Parathyroid adenoma (tissue), 2 donors: ENCODE data around the gene PRKN.

Experiments
- H2AFZ ChIP-seq: fragments of 300-600 bp; sonication (generic); one replicate; pipeline ENCODE4 v1.7.0; 2017; ENCODE audit warnings: antibody characterized with exemption, mild to moderate bottlenecking
- H3K27ac ChIP-seq: fragments of 300-600 bp; sonication (generic); one replicate; pipeline ENCODE4 v1.7.0; 2017
- H3K27me3 ChIP-seq: fragments of 300-600 bp; sonication (generic); one replicate; pipeline ENCODE4 v1.7.0; 2017; ENCODE audit warnings: low read length; ENCODE audit not compliant: control insufficient read depth, insufficient read depth
- H3K36me3 ChIP-seq: fragments of 300-600 bp; sonication (generic); one replicate; pipeline ENCODE4 v1.7.0; 2017; ENCODE audit warnings: low read length; ENCODE audit not compliant: control insufficient read depth, insufficient read depth
- H3K4me1 ChIP-seq: fragments of 300-600 bp; sonication (generic); one replicate; pipeline ENCODE4 v1.7.0; 2017; ENCODE audit warnings: control low read depth
- H3K4me2 ChIP-seq: fragments of 300-600 bp; sonication (generic); one replicate; pipeline ENCODE4 v1.7.0; 2017; ENCODE audit warnings: low read length
- H3K4me3 ChIP-seq: fragments of 300-600 bp; sonication (generic); one replicate; pipeline ENCODE4 v1.7.0; 2017; ENCODE audit warnings: low read depth, low read length
- H3K79me2 ChIP-seq: fragments of 300-600 bp; sonication (generic); one replicate; pipeline ENCODE4 v1.7.0; 2017; ENCODE audit warnings: control low read depth
- H3K9ac ChIP-seq: fragments of 300-600 bp; sonication (generic); one replicate; pipeline ENCODE4 v1.7.0; 2017; ENCODE audit warnings: mild to moderate bottlenecking
- H3K9me3 ChIP-seq: fragments of 300-600 bp; sonication (generic); one replicate; pipeline ENCODE4 v1.7.0; 2017; ENCODE audit warnings: low read length; ENCODE audit not compliant: control insufficient read depth
- CTCF ChIP-seq: fragments of 300-600 bp; sonication (generic); IDR thresholded peaks from one replicate; pipeline ENCODE4 v1.7.0; 2017; ENCODE audit warnings: antibody characterized with exemption, mild to moderate bottlenecking
- donor health status: primary hyperparathyroidism.

PRKN gene

GRCh38 chr6:161547617-161548016 is 1179.9 kb downstream of the PRKN start:
- H3K27me3 ChIP-seq = no peaks in the 10 kb centered on the region
- no peaks in the 10 kb centered on the region for H3K4me1 ChIP-seq
- no peaks in the 10 kb centered on the region for H3K79me2 ChIP-seq
- no peaks in the 10 kb centered on the region for H3K36me3 ChIP-seq
- no peak overlapping the region for H2AFZ ChIP-seq
- no peak overlapping the region for H3K4me3 ChIP-seq
- no peak overlapping the region for H3K27ac ChIP-seq
- H3K4me2 ChIP-seq = no peak overlapping the region
- no peak for TF ChIP-seq CTCF
- no peak overlapping the region for H3K9ac ChIP-seq
- no peaks in the 10 kb centered on the region for H3K9me3 ChIP-seq

GRCh38 chr6:161546632-161547031 is 1180.9 kb downstream of the PRKN start:
- Histone ChIP-seq H3K9ac (no peak overlapping the region), H3K79me2 (no peaks in the 10 kb centered on the region), H3K4me2 (no peak overlapping the region), H3K4me1 (no peaks in the 10 kb centered on the region), H2AFZ (no peak overlapping the region), H3K9me3 (no peaks in the 10 kb centered on the region), H3K27me3 (no peaks in the 10 kb centered on the region), H3K36me3 (no peaks in the 10 kb centered on the region), H3K27ac (no peak overlapping the region), H3K4me3 (no peak overlapping the region)
- no peak for TF ChIP-seq CTCF

- Histone ChIP-seq H3K27ac (no peak overlapping the region), H3K36me3 (no peaks in the 10 kb centered on the region), H3K27me3 (no peaks in the 10 kb centered on the region), H3K9ac (no peak overlapping the region), H2AFZ (no peak overlapping the region), H3K79me2 (no peaks in the 10 kb centered on the region), H3K4me2 (no peak overlapping the region), H3K4me3 (no peak overlapping the region), H3K9me3 (no peaks in the 10 kb centered on the region), H3K4me1 (no peaks in the 10 kb centered on the region)
- no peak for TF ChIP-seq CTCF
Measured at GRCh38 chr6:161545741-161546140, 1181.8 kb downstream of the PRKN start.

GRCh38 chr6:161544801-161545480 is 1182.6 kb downstream of the PRKN start:
- H3K27me3 ChIP-seq = no peaks in the 10 kb centered on the region
- H3K4me2 ChIP-seq = no peak overlapping the region
- no peak for TF ChIP-seq CTCF
- no peak overlapping the region for H3K27ac ChIP-seq
- no peak overlapping the region for H3K4me3 ChIP-seq
- no peaks in the 10 kb centered on the region for H3K79me2 ChIP-seq
- H3K36me3 ChIP-seq = no peaks in the 10 kb centered on the region
- no peak overlapping the region for H3K9ac ChIP-seq
- no peaks in the 10 kb centered on the region for H3K9me3 ChIP-seq
- no peaks in the 10 kb centered on the region for H3K4me1 ChIP-seq
- H2AFZ ChIP-seq = no peak overlapping the region

- Histone ChIP-seq H2AFZ (no peak overlapping the region), H3K4me3 (no peak overlapping the region), H3K4me2 (no peak overlapping the region), H3K9me3 (no peaks in the 10 kb centered on the region), H3K9ac (no peak overlapping the region), H3K79me2 (no peaks in the 10 kb centered on the region), H3K27me3 (no peaks in the 10 kb centered on the region), H3K4me1 (no peaks in the 10 kb centered on the region), H3K27ac (no peak overlapping the region), H3K36me3 (no peaks in the 10 kb centered on the region)
- no peak for TF ChIP-seq CTCF
Measured at GRCh38 chr6:161543684-161544309, 1183.8 kb downstream of the PRKN start.
